DND-41 (cell line): ENCODE measurements around the gene LTBP2.
A peak's percentile ranks its signal among the peaks of the same experiment; 100 is the strongest.

ENCODE experiments used
- ATAC-seq: fragments of 200-7000 bp; cut with Tn5 transposase; 3 replicates; pipeline ENCODE4 v1.9.1; 2021; ENCODE audit warnings: low read depth; ENCODE audit not compliant: insufficient read depth
- DNase-seq: peaks from one replicate; pipeline ENCODE4 v3.0.0-alpha.2; 2020
- H2AFZ ChIP-seq: 2 replicates; pipeline ENCODE4 v1.6.0; 2012; ENCODE audit warnings: low read depth, low read length
- H3K27ac ChIP-seq: 2 replicates; pipeline ENCODE4 v1.5.1; 2012; ENCODE audit warnings: low read length, inconsistent platforms
- H3K27me3 ChIP-seq: fragments of 200-600 bp; sonication (generic); 2 replicates; pipeline ENCODE4 v1.6.0; 2012; ENCODE audit warnings: low read length, mild to moderate bottlenecking, inconsistent platforms; ENCODE audit not compliant: insufficient read depth, poor library complexity
- H3K36me3 ChIP-seq: 2 replicates; pipeline ENCODE4 v1.5.1; 2012; ENCODE audit warnings: low read length, inconsistent platforms; ENCODE audit not compliant: insufficient read depth
- H3K4me1 ChIP-seq: 2 replicates; pipeline ENCODE4 v1.5.1; 2012; ENCODE audit warnings: mild to moderate bottlenecking, low read length; ENCODE audit not compliant: insufficient read depth
- H3K4me2 ChIP-seq: 2 replicates; pipeline ENCODE4 v1.6.0; 2012; ENCODE audit warnings: mild to moderate bottlenecking, moderate library complexity, low read length, inconsistent platforms; ENCODE audit not compliant: insufficient read depth
- H3K4me3 ChIP-seq, 2 experiments: fragments of 200-600 bp in 1 of 2; shearing (Covaris generic) in 1 of 2; 2 replicates each; pipeline ENCODE4 v1.5.1; 2012 to 2016; ENCODE audit warnings: inconsistent platforms in 2 of 2, low read length in 2 of 2, mild to moderate bottlenecking in 2 of 2, low read depth in 1 of 2, moderate library complexity in 1 of 2
- H3K79me2 ChIP-seq: 2 replicates; pipeline ENCODE4 v1.6.0; 2012; ENCODE audit warnings: low read length, inconsistent platforms; ENCODE audit not compliant: insufficient read depth
- H3K9ac ChIP-seq: 2 replicates; pipeline ENCODE4 v1.6.0; 2012; ENCODE audit warnings: low read depth, mild to moderate bottlenecking, inconsistent platforms, low read length, moderate library complexity
- H3K9me3 ChIP-seq: 2 replicates; pipeline ENCODE4 v1.5.1; 2012; ENCODE audit warnings: low read length, moderate library complexity, mild to moderate bottlenecking, inconsistent platforms; ENCODE audit not compliant: insufficient read depth, severe bottlenecking
- H4K20me1 ChIP-seq: 2 replicates; pipeline ENCODE4 v1.6.0; 2012; ENCODE audit warnings: low read length; ENCODE audit not compliant: insufficient read depth
- CTCF ChIP-seq: IDR thresholded peaks from 2 replicates; pipeline ENCODE4 v1.5.1; 2012; ENCODE audit warnings: borderline replicate concordance, low read length, moderate library complexity, mild to moderate bottlenecking; ENCODE audit not compliant: poor library complexity, severe bottlenecking; ENCODE audit errors: extremely low read depth
- EZH2 ChIP-seq: IDR thresholded peaks from 3 replicates; pipeline ENCODE4 v1.6.1; 2012; ENCODE audit warnings: borderline replicate concordance, low read depth, mild to moderate bottlenecking, moderate library complexity, low read length, inconsistent platforms; ENCODE audit not compliant: severe bottlenecking

Gene LTBP2

GRCh38 chr14:74493343-74494261, 118.4 kb downstream of the LTBP2 start, which contains the start of gene ISCA2:
TSS of gene ISCA2 (plus strand) at chr14:74493765. CDS start at chr14:74493775, 10 bp downstream.
- TF ChIP-seq EZH2 (no peak), CTCF (no peak)
- Histone ChIP-seq H3K4me3 (peak within 1 kb of the TSS; percentile 76 to 82), H3K9me3 (no peaks in the 10 kb centered on the region), H3K9ac (peak within 1 kb of the TSS; percentile 93), H3K36me3 (peaks cover 5% of the 10 kb centered on the region), H3K4me1 (peaks cover 40% of the 10 kb centered on the region), H3K4me2 (peak within 1 kb of the TSS; percentile 92), H3K27me3 (no peaks in the 10 kb centered on the region), H3K79me2 (peaks cover 32% of the 10 kb centered on the region), H2AFZ (peak within 1 kb of the TSS; percentile 98), H4K20me1 (no peaks in the 10 kb centered on the region), H3K27ac (peak within 1 kb of the TSS; percentile 89)
- DNase-seq (peak; percentile 100), ATAC-seq (peak; percentile 94)

GRCh38 chr14:74492776-74493342, 119.2 kb downstream of the LTBP2 start, which contains the start of gene NPC2:
TSS of gene NPC2 (minus strand) at chr14:74493305. CDS start at chr14:74493274, 31 bp downstream.
- Histone ChIP-seq H3K36me3 (peaks cover 5% of the 10 kb centered on the region), H3K9ac (peak within 1 kb of the TSS; percentile 93), H3K79me2 (peaks cover 32% of the 10 kb centered on the region), H3K9me3 (no peaks in the 10 kb centered on the region), H3K4me1 (peaks cover 40% of the 10 kb centered on the region), H3K4me2 (peak within 1 kb of the TSS; percentile 92), H4K20me1 (no peaks in the 10 kb centered on the region), H3K27ac (peak within 1 kb of the TSS; percentile 89), H2AFZ (peak within 1 kb of the TSS; percentile 98), H3K27me3 (no peaks in the 10 kb centered on the region), H3K4me3 (peak within 1 kb of the TSS; percentile 76 to 82)
- TF ChIP-seq EZH2 (no peak), CTCF (no peak)
- DNase-seq = no peak
- ATAC-seq = no peak; the same call in 2 of the 3 replicates

GRCh38 chr14:74491956-74492775, 119.9 kb downstream of the LTBP2 start:
- ATAC-seq = no peak
- TF ChIP-seq EZH2 (no peak), CTCF (peak; percentile 11)
- Histone ChIP-seq H4K20me1 (no peaks in the 10 kb centered on the region), H3K4me1 (peaks cover 40% of the 10 kb centered on the region), H3K9me3 (no peaks in the 10 kb centered on the region), H3K4me3 (peak overlapping the region; percentile 76 to 82), H2AFZ (peak overlapping the region; percentile 88), H3K27me3 (no peaks in the 10 kb centered on the region), H3K9ac (peak overlapping the region; percentile 93), H3K36me3 (peaks cover 5% of the 10 kb centered on the region), H3K27ac (peak overlapping the region; percentile 76), H3K79me2 (peaks cover 32% of the 10 kb centered on the region), H3K4me2 (peak overlapping the region; percentile 92)
- DNase-seq = no peak
